DMS 273 (cell line): ENCODE results near the gene VSTM4.

Experiments used
- DNase-seq: peaks from one replicate; lab custom pipeline; 2025; ENCODE audit not compliant: unreplicated experiment; lab: John Stamatoyannopoulos, UW

Gene VSTM4

GRCh38 chr10:48973065-48973464 is 142.3 kb downstream of the VSTM4 start:
- no peak for DNase-seq

GRCh38 chr10:48970654-48971053 is 144.7 kb downstream of the VSTM4 start:
- no peak for DNase-seq

- DNase-seq: no peak
Measured at GRCh38 chr10:48970046-48970445, 145.3 kb downstream of the VSTM4 start.

GRCh38 chr10:48968036-48968435 is 147.3 kb downstream of the VSTM4 start:
- no peak for DNase-seq

GRCh38 chr10:48965460-48965859 is 149.9 kb downstream of the VSTM4 start:
- no peak for DNase-seq
